Suprapubic skin (tissue), 3 donors: ENCODE results near the gene COL18A1.

Experiments
- POLR2AphosphoS5 ChIP-seq, 3 donors: sonication (generic); formaldehyde crosslinking; IDR thresholded peaks; one replicate each; pipeline ENCODE4 v1.6.1; 2017; ENCODE audit warnings: antibody characterized with exemption in 3 of 3
- TF ChIP-seq, protein P1 (sequence below), 2 donors: fragments of 200-600 bp in 1 of 2; fragments of 450-650 bp in 1 of 2; sonication (generic) in 1 of 2; IDR thresholded peaks; one replicate each; pipeline ENCODE4 v1.5.1; 2016 to 2019; ENCODE audit warnings: antibody characterized with exemption in 2 of 2, mild to moderate bottlenecking in 1 of 2, moderate library complexity in 1 of 2

DNA sequence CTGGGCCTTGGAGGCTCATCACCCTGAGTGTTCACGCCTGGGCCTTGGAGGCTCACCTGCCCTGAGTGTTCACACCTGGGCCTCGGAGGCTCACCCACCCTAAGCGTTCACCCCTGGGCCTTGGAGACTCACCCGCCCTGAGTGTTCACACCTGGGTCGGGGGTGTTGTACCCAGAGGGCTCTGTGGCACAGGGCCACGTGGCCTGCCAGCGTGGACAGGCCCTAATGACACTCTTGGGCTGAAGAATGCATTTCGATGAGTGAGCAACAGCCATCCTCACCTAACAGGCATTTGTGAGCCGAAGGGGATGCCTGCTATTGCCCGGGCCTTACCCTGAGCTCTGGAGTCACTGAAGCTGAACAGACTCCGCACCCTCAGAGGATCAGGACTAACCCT, 119.8 kb downstream of the COL18A1 start:
- TF ChIP-seq, protein P1, sequence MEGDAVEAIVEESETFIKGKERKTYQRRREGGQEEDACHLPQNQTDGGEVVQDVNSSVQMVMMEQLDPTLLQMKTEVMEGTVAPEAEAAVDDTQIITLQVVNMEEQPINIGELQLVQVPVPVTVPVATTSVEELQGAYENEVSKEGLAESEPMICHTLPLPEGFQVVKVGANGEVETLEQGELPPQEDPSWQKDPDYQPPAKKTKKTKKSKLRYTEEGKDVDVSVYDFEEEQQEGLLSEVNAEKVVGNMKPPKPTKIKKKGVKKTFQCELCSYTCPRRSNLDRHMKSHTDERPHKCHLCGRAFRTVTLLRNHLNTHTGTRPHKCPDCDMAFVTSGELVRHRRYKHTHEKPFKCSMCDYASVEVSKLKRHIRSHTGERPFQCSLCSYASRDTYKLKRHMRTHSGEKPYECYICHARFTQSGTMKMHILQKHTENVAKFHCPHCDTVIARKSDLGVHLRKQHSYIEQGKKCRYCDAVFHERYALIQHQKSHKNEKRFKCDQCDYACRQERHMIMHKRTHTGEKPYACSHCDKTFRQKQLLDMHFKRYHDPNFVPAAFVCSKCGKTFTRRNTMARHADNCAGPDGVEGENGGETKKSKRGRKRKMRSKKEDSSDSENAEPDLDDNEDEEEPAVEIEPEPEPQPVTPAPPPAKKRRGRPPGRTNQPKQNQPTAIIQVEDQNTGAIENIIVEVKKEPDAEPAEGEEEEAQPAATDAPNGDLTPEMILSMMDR (IDR thresholded peaks at IDR 0.05): no peak
- TF ChIP-seq POLR2AphosphoS5 (IDR thresholded peaks at IDR 0.05): no peak
